ENCODE data around the gene KCNAB1.

- TF ChIP-seq RFX5 (IDR thresholded peaks at IDR 0.05; ENCODE audit: low read depth, low read length) (no peak), SMC3 (IDR thresholded peaks at IDR 0.05; ENCODE audit: borderline replicate concordance, low read length) (no peak), EZH2 (IDR thresholded peaks at IDR 0.05; ENCODE audit: borderline replicate concordance, control insufficient read depth, low read depth, low read length) (no peak), SIX5 (IDR thresholded peaks at IDR 0.05; ENCODE audit: low read depth, low read length, severe bottlenecking) (no peak), POU2F2 (IDR thresholded peaks at IDR 0.05; ENCODE audit: borderline replicate concordance, low read depth, low read length) (no peak), PBX3 (IDR thresholded peaks at IDR 0.05; ENCODE audit: insufficient replicate concordance, low read depth, low read length) (no peak)
Measured at GRCh38 chr3:156576051-156576450, 455.7 kb downstream of the KCNAB1 start.
